HTR-8/SVneo (cell line): ENCODE results near the gene RIMS3.
A peak's percentile ranks its signal among the peaks of the same experiment; 100 is the strongest.

ENCODE experiments used
- DNase-seq: peaks from one replicate; pipeline ENCODE4 v3.0.0; 2011; ENCODE audit warnings: low spot score, mixed read lengths; ENCODE audit not compliant: insufficient read length
- FAIRE-seq: peaks from 2 replicates; lab custom pipeline; 2011; peaks lifted over from hg19 to GRCh38; lab: Jason Lieb, UNC

The RIMS3 gene

GRCh38 chr1:40692429-40692895 is 27.0 kb upstream of the RIMS3 start:
- DNase-seq (no peak), FAIRE-seq (no peak)

GRCh38 chr1:40691538-40692428 is 26.3 kb upstream of the RIMS3 start, which contains the start of gene NFYC:
Gene NFYC (plus strand): TSS chr1:40691704. CDS start chr1:40738844, 47,140 bp downstream.
- DNase-seq (peak; percentile 88), FAIRE-seq (peak; percentile 28)

GRCh38 chr1:40690771-40691537 is 25.5 kb upstream of the RIMS3 start:
- FAIRE-seq (no peak), DNase-seq (no peak)

- FAIRE-seq (no peak), DNase-seq (no peak)
Observed at GRCh38 chr1:40689737-40690136, 24.3 kb upstream of the RIMS3 start.

- FAIRE-seq: no peak
- DNase-seq: no peak
Observed at GRCh38 chr1:40687661-40688060, 22.2 kb upstream of the RIMS3 start.

GRCh38 chr1:40687059-40687458 is 21.6 kb upstream of the RIMS3 start:
- DNase-seq: no peak

GRCh38 chr1:40684669-40685068 is 19.2 kb upstream of the RIMS3 start:
- FAIRE-seq (no peak), DNase-seq (no peak)

More at GRCh38 chr1:40687059-40687458, 21.6 kb upstream of the RIMS3 start:
- FAIRE-seq: no peak

GRCh38 chr1:40679165-40679953 is 13.9 kb upstream of the RIMS3 start:
- DNase-seq: no peak
- no peak for FAIRE-seq

- FAIRE-seq (no peak), DNase-seq (no peak)
Observed at GRCh38 chr1:40676501-40676900, 11.0 kb upstream of the RIMS3 start.

GRCh38 chr1:40673452-40673851 is 8.0 kb upstream of the RIMS3 start:
- DNase-seq (no peak), FAIRE-seq (no peak)

- no peak for FAIRE-seq
- DNase-seq: peak; percentile 70
Observed at GRCh38 chr1:40668769-40669525, 3.5 kb upstream of the RIMS3 start.

- no peak for FAIRE-seq
- DNase-seq: no peak
Observed at GRCh38 chr1:40664791-40665190, 691 bp downstream of the RIMS3 start.

- DNase-seq: no peak
- no peak for FAIRE-seq
Observed at GRCh38 chr1:40664167-40664537, 1.3 kb downstream of the RIMS3 start.

- no peak for FAIRE-seq
- no peak for DNase-seq
Observed at GRCh38 chr1:40663324-40664166, 1.9 kb downstream of the RIMS3 start.

GRCh38 chr1:40662864-40663263 is 2.6 kb downstream of the RIMS3 start:
- DNase-seq: no peak
- FAIRE-seq: no peak

- DNase-seq: no peak
- FAIRE-seq: no peak
Observed at GRCh38 chr1:40662151-40662550, 3.3 kb downstream of the RIMS3 start.

- DNase-seq (no peak), FAIRE-seq (no peak)
Observed at GRCh38 chr1:40661678-40662077, 3.8 kb downstream of the RIMS3 start.

GRCh38 chr1:40659649-40659947 is 5.9 kb downstream of the RIMS3 start:
- DNase-seq (no peak), FAIRE-seq (no peak)
